Measurements from ENCODE around the gene FASTKD3.

- TF ChIP-seq CEBPB (IDR thresholded peaks at IDR 0.05; ENCODE audit: low read depth) (no peak), CTCF (IDR thresholded peaks at IDR 0.05 in 2 of 3, conservative IDR thresholded peaks at IDR 0.05 in 1 of 3; ENCODE audit: borderline replicate concordance in 1 of 3, insufficient read depth in 1 of 3, low read depth in 2 of 3, low read length in 2 of 3) (no peak), EZH2 (IDR thresholded peaks at IDR 0.05) (no peak), JUND (IDR thresholded peaks at IDR 0.05) (no peak), POLR2AphosphoS5 (IDR thresholded peaks at IDR 0.05; ENCODE audit: low read depth, low read length) (no peak), ZNF274 (IDR thresholded peaks at IDR 0.05; ENCODE audit: low read depth, low read length) (no peak), POLR2A (IDR thresholded peaks at IDR 0.05; ENCODE audit: borderline replicate concordance, extremely low read depth, insufficient read depth, insufficient read length) (no peak), REST (IDR thresholded peaks at IDR 0.05; ENCODE audit: low read depth) (no peak), YY1 (IDR thresholded peaks at IDR 0.05; ENCODE audit: extremely low read depth, insufficient replicate concordance, low read depth, low read length) (no peak), TCF7L2 (IDR thresholded peaks at IDR 0.05; ENCODE audit: borderline replicate concordance, extremely low read depth, insufficient read depth, insufficient read length) (no peak)
Measured at GRCh38 chr5:7888901-7889300, 20.1 kb upstream of the FASTKD3 start.
